A549 (cell line): ENCODE results near the gene SETBP1. TPM values are rescaled to one million over a fixed set of nuclear protein-coding genes. Genes with fewer than 3 reads are reported as not detected.

Experiments
- ATAC-seq, 2 experiments: fragments of 200-7000 bp in 1 of 2; fragments of >200 bp in 1 of 2; cut with Nextera tagmentation in 1 of 2; cut with Tn5 transposase in 1 of 2; 3 replicates each; pipeline versions ENCODE4 v1.8.0 to v1.9.1; 2018 to 2020; ENCODE audit warnings: mild to moderate bottlenecking in 1 of 2, moderate library complexity in 1 of 2
- CTCF ChIA-PET: fragments of 300-600 bp; sonication (Branson Sonifier 250); formaldehyde crosslinking; extraction: SDS; loops from one replicate; lab custom pipeline; 2021; ENCODE audit warnings: antibody characterized with exemption, inconsistent platforms; lab: Yijun Ruan, JAX
- POLR2A ChIA-PET: fragments of 350-600 bp; formaldehyde crosslinking; extraction: SDS; loops from one replicate; lab custom pipeline; 2021; ENCODE audit warnings: antibody characterized with exemption, inconsistent platforms; lab: Yijun Ruan, JAX
- DNase-seq, 2 experiments: peaks; one replicate each; pipeline versions ENCODE4 v3.0.0 to v3.0.0-alpha.2; 2011 to 2016; ENCODE audit warnings: low read depth in 1 of 2, low spot score in 1 of 2
- FAIRE-seq: peaks from 2 replicates; lab custom pipeline; 2011; peaks lifted over from hg19 to GRCh38; lab: Jason Lieb, UNC
- H3K27ac ChIP-seq, 2 experiments: fragments of >200 bp; sonication (Bioruptor Twin); formaldehyde crosslinking; 3 replicates each; pipeline ENCODE4 v1.5.1; 2016 to 2017
- H3K4me1 ChIP-seq: fragments of >200 bp; sonication (Bioruptor Twin); formaldehyde crosslinking; 3 replicates; pipeline ENCODE4 v1.6.1; 2016
- H3K4me2 ChIP-seq: fragments of >200 bp; sonication (Bioruptor Twin); formaldehyde crosslinking; 3 replicates; pipeline ENCODE4 v1.6.1; 2016
- H3K4me3 ChIP-seq: fragments of >200 bp; sonication (Bioruptor Twin); formaldehyde crosslinking; 3 replicates; pipeline ENCODE4 v1.5.1; 2016
- H3K9me3 ChIP-seq: fragments of >200 bp; sonication (Bioruptor Twin); formaldehyde crosslinking; 3 replicates; pipeline ENCODE4 v1.6.1; 2016
- ATOH8 ChIP-seq: fragments of 250-450 bp; sonication (Bioruptor Pico); IDR thresholded peaks from 2 replicates; pipeline ENCODE4 v1.5.0; 2020; ENCODE audit warnings: low read depth, mild to moderate bottlenecking, moderate library complexity
- CBX2 ChIP-seq: fragments of 200-600 bp; sonication (generic); IDR thresholded peaks from 2 replicates; pipeline ENCODE4 v1.6.1; 2016; ENCODE audit warnings: low read depth, mild to moderate bottlenecking, borderline replicate concordance
- CBX8 ChIP-seq: fragments of 200-600 bp; sonication (generic); IDR thresholded peaks from 2 replicates; pipeline ENCODE4 v1.6.1; 2016
- CEBPB ChIP-seq, 2 experiments: fragments of >200 bp in 1 of 2; sonication (Bioruptor Twin) in 1 of 2; formaldehyde crosslinking in 1 of 2; IDR thresholded peaks; 2 replicates each; pipeline ENCODE4 v1.6.1; 2012 to 2016
- CHD2 ChIP-seq: fragments of 150-350 bp; IDR thresholded peaks from 2 replicates; pipeline ENCODE4 v1.6.1; 2014; ENCODE audit warnings: low read length; ENCODE audit not compliant: partially characterized antibody
- E2F6 ChIP-seq: IDR thresholded peaks from 2 replicates; pipeline ENCODE4 v1.6.1; 2012; ENCODE audit warnings: low read depth, borderline replicate concordance
- FOSL2 ChIP-seq, 2 experiments: fragments of 450-650 bp in 1 of 2; fragments of >200 bp in 1 of 2; sonication (Bioruptor Twin) in 1 of 2; formaldehyde crosslinking; IDR thresholded peaks; 2 replicates each; pipeline versions ENCODE4 v1.5.0 to v1.6.1; 2016 to 2020; ENCODE audit warnings: mild to moderate bottlenecking in 1 of 2, moderate library complexity in 1 of 2
- JUN ChIP-seq, 2 experiments: fragments of >200 bp; sonication (Bioruptor Twin); formaldehyde crosslinking; IDR thresholded peaks; 2 replicates in 1 of 2; 3 replicates in 1 of 2; pipeline ENCODE4 v1.6.1; 2016 to 2017
- JUNB ChIP-seq: fragments of >200 bp; sonication (Bioruptor Twin); formaldehyde crosslinking; IDR thresholded peaks from 2 replicates; pipeline ENCODE4 v1.6.1; 2016
- KDM1A ChIP-seq: fragments of 200-600 bp; sonication (generic); IDR thresholded peaks from 2 replicates; pipeline ENCODE4 v1.6.1; 2016; ENCODE audit warnings: low read depth, mild to moderate bottlenecking
- KDM5A ChIP-seq: fragments of 200-600 bp; sonication (generic); IDR thresholded peaks from 2 replicates; pipeline ENCODE4 v1.6.1; 2016; ENCODE audit warnings: antibody characterized with exemption, mild to moderate bottlenecking
- NFE2L2 ChIP-seq: fragments of 150-350 bp; conservative IDR thresholded peaks from 2 replicates; pipeline ENCODE4 v1.6.1; 2014; ENCODE audit warnings: low read length
- NR3C1 ChIP-seq: fragments of >200 bp; sonication (Bioruptor Twin); formaldehyde crosslinking; IDR thresholded peaks from 3 replicates; pipeline ENCODE4 v1.6.1; 2017
- POLR2AphosphoS2 ChIP-seq: conservative IDR thresholded peaks from 2 replicates; pipeline ENCODE4 v1.6.1; 2012; ENCODE audit warnings: low read length, improper control_type of control experiment, inconsistent platforms
- RAD21 ChIP-seq, 2 experiments: fragments of >200 bp in 1 of 2; sonication (Bioruptor Twin) in 1 of 2; formaldehyde crosslinking in 1 of 2; IDR thresholded peaks in 1 of 2; conservative IDR thresholded peaks in 1 of 2; 2 replicates in 1 of 2; 3 replicates in 1 of 2; pipeline ENCODE4 v1.6.1; 2012 to 2018; ENCODE audit warnings: inconsistent platforms in 1 of 2
- RARB ChIP-seq: fragments of 250-450 bp; sonication (Bioruptor Pico); IDR thresholded peaks from 2 replicates; pipeline ENCODE4 v1.8.0; 2021; ENCODE audit warnings: mild to moderate bottlenecking, moderate library complexity
- REST ChIP-seq: fragments of 200-600 bp; sonication (generic); IDR thresholded peaks from 2 replicates; pipeline ENCODE4 v1.6.1; 2016; ENCODE audit warnings: antibody characterized with exemption, mild to moderate bottlenecking, moderate library complexity
- RFX5 ChIP-seq: fragments of 450-650 bp; IDR thresholded peaks from 2 replicates; pipeline ENCODE4 v1.7.1; 2014; ENCODE audit warnings: antibody characterized with exemption, mild to moderate bottlenecking, moderate library complexity
- RNF2 ChIP-seq: fragments of 200-600 bp; sonication (generic); IDR thresholded peaks from 2 replicates; pipeline ENCODE4 v1.6.1; 2016; ENCODE audit warnings: low read depth, mild to moderate bottlenecking, antibody characterized with exemption, moderate library complexity, borderline replicate concordance
- SMC3 ChIP-seq: fragments of >200 bp; sonication (Bioruptor Twin); formaldehyde crosslinking; IDR thresholded peaks from 3 replicates; pipeline ENCODE4 v1.6.1; 2018; ENCODE audit warnings: inconsistent platforms
- SREBF2 ChIP-seq: fragments of 450-650 bp; IDR thresholded peaks from 2 replicates; pipeline ENCODE4 v1.6.1; 2014; ENCODE audit warnings: mild to moderate bottlenecking, moderate library complexity
- TP53 ChIP-seq: fragments of 250-450 bp; sonication (Bioruptor Pico); IDR thresholded peaks from 2 replicates; pipeline ENCODE4 v1.5.0; 2021; ENCODE audit warnings: mild to moderate bottlenecking, moderate library complexity
- USF2 ChIP-seq: fragments of 450-650 bp; IDR thresholded peaks from 2 replicates; pipeline ENCODE4 v1.6.1; 2014; ENCODE audit warnings: antibody characterized with exemption
- ZNF302 ChIP-seq: fragments of 250-450 bp; sonication (Bioruptor Pico); IDR thresholded peaks from 2 replicates; pipeline ENCODE4 v1.9.0; 2021; ENCODE audit warnings: inconsistent platforms, mild to moderate bottlenecking, moderate library complexity
- ZSCAN20 ChIP-seq: fragments of 250-450 bp; sonication (Bioruptor Pico); IDR thresholded peaks from 2 replicates; pipeline ENCODE4 v1.8.0; 2022; ENCODE audit warnings: mild to moderate bottlenecking, moderate library complexity
- WGBS: methylation state at CpG from one replicate; pipeline ENCODE4 v1.1.6; 2017; ENCODE audit errors: missing lambda C conversion rate; 5-methylcytosine and 5-hydroxymethylcytosine counted together
- polyA plus RNA-seq, 4 experiments: library from polyadenylated mRNA; depleted of rRNA in 3 of 4; stranded (reverse); fragments of >200 nt; fragmentation: RNase III in 1 of 4; extraction: RNeasy Plus Mini Kit Qiagen cat#74134 plus additional on column Dnase treatment in 1 of 4; gene quantifications; 2 replicates in 3 of 4; 3 replicates in 1 of 4; pipeline ENCODE4 v1.2.3, GENCODE V29; 2011 to 2017
- TF ChIP-seq, protein P1 (sequence below): IDR thresholded peaks from 2 replicates; pipeline ENCODE4 v1.6.1; 2012
- TF ChIP-seq, protein P2 (sequence below): fragments of >200 bp; sonication (Bioruptor Twin); formaldehyde crosslinking; IDR thresholded peaks from 2 replicates; pipeline ENCODE4 v1.6.1; 2016

SETBP1 gene
- polyA plus RNA-seq, 2 of the 4 experiments (the other 2 are of a cell fraction): 0.50 to 1.9 TPM

DNA sequence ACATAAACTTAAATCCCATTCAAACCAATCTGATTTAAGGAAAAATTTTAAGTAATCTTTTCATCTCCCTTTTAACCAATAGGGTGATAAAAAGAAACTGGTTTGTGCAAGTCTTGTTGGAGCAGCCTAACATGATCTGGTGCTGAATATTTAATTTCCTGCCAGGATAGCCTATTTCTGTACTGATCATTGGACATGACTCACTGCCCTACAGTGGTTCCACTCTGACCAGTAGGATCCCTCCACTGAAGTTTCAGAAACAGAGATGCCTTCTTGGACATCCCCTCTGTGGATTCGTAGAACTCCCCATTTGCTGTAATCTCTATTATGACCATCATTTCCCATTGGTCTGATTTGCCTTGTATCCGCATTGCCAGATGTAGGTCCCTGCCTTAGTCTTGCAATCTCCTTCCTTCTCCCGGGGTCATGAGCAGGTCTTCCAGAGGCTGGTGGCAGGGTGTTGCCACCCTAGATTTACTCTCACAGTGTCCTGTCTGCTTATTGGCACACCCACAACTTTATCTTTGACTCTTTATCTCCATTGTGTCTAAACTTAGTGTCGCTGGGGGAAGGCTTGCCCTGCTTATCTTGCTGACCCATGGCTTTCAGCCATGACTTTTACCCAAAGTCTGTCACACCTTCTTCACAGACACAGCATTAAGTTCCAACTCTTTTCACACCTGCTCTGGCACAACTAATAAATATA, 12.3 kb upstream of the SETBP1 start:
- no peak for ATAC-seq
- WGBS: 52% methylated on average over 4 of the region's 4 CpGs
- FAIRE-seq: no peak

GRCh38 chr18:44671914-44672313, 8.8 kb upstream of the SETBP1 start:
- no peak overlapping the region for H3K27ac ChIP-seq
- TF ChIP-seq RNF2 (no peak), ZNF302 (no peak), RFX5 (no peak), ATOH8 (no peak)
- TF ChIP-seq, all 56 proteins: peak for 0
- ChIA-PET POLR2A (no interaction called here), CTCF (interaction anchor here (0.6 kb wide), 1 partner anchor 253 kb away, joined by 3 read pairs; no protein-coding TSS in a partner anchor)
- Histone ChIP-seq H3K4me1 (no peaks in the 10 kb centered on the region), H3K9me3 (no peaks in the 10 kb centered on the region), H3K4me2 (no peak overlapping the region), H3K4me3 (no peak overlapping the region)
- ATAC-seq (no peak), DNase-seq (no peak), FAIRE-seq (no peak)
- WGBS: 26% methylated on average over 2 of the region's 2 CpGs

More for the DNA sequence above, 12.3 kb upstream of the SETBP1 start:
- Histone ChIP-seq H3K9me3 (no peaks in the 10 kb centered on the region), H3K4me2 (no peak overlapping the region), H3K27ac (no peak overlapping the region), H3K4me1 (no peaks in the 10 kb centered on the region), H3K4me3 (no peak overlapping the region)
- ChIA-PET POLR2A (no interaction called here), CTCF (no interaction called here)
- TF ChIP-seq, protein P1, sequence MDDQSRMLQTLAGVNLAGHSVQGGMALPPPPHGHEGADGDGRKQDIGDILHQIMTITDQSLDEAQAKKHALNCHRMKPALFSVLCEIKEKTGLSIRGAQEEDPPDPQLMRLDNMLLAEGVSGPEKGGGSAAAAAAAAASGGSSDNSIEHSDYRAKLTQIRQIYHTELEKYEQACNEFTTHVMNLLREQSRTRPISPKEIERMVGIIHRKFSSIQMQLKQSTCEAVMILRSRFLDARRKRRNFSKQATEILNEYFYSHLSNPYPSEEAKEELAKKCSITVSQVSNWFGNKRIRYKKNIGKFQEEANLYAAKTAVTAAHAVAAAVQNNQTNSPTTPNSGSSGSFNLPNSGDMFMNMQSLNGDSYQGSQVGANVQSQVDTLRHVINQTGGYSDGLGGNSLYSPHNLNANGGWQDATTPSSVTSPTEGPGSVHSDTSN: no peak
- TF ChIP-seq USF2: no peak
- no peak for TF ChIP-seq SMC3
- TF ChIP-seq KDM1A: no peak
- no peak for TF ChIP-seq CEBPB (IDR thresholded peaks at IDR 0.05)
- TF ChIP-seq CHD2: no peak
- TF ChIP-seq SREBF2: no peak
- TF ChIP-seq RFX5: no peak
- no peak for TF ChIP-seq FOSL2 (IDR thresholded peaks at IDR 0.05)
- TF ChIP-seq FOSL2 (CRISPR knock-in tag; IDR thresholded peaks at IDR 0.05): no peak
- no peak for TF ChIP-seq JUN (IDR thresholded peaks at IDR 0.05)
- TF ChIP-seq ZNF302: no peak
- TF ChIP-seq, protein P2, sequence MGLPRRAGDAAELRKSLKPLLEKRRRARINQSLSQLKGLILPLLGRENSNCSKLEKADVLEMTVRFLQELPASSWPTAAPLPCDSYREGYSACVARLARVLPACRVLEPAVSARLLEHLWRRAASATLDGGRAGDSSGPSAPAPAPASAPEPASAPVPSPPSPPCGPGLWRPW: no peak
- no peak for TF ChIP-seq RARB (CRISPR knock-in tag)
- TF ChIP-seq NR3C1: no peak
- no peak for DNase-seq

DNA sequence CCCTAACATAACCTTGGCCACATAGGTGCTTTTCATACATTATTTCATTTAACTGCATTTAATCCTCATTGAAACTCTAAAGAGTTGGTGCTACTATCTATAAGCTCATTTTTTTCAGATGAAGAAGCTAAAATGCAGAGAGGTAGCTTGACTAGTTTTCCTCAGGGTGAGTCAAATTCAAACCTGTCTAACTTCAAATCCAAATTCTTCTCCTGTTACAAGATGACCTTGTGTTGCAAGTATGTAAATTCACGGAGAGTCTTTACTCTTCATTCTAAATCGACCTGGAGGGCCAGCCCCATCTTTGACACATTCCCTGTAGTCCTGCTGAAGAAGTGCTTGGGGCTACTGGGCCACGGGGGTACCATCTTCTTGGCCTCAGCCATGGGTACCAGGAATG, 8.2 kb upstream of the SETBP1 start:
- ATAC-seq: no peak
- POLR2A ChIA-PET: no interaction called here
- no peak overlapping the region for H3K4me3 ChIP-seq
- no peak overlapping the region for H3K4me2 ChIP-seq
- no peaks in the 10 kb centered on the region for H3K4me1 ChIP-seq
- CTCF ChIA-PET: no interaction called here
- FAIRE-seq: no peak
- DNase-seq: no peak
- H3K9me3 ChIP-seq: no peaks in the 10 kb centered on the region
- 33% methylated on average over 3 of the region's 3 CpGs for WGBS
- H3K27ac ChIP-seq: no peak overlapping the region
- TF ChIP-seq, protein P2: no peak
- TF ChIP-seq CHD2 (no peak), JUNB (no peak), CBX8 (no peak), TP53 (CRISPR knock-in tag) (no peak), JUN (IDR thresholded peaks at IDR 0.05) (no peak), CBX2 (no peak), REST (no peak), E2F6 (no peak), ZSCAN20 (CRISPR knock-in tag) (no peak), POLR2AphosphoS2 (no peak), KDM5A (no peak), NFE2L2 (no peak), RAD21 (conservative IDR thresholded peaks at IDR 0.05 in 1 of 2, IDR thresholded peaks at IDR 0.05 in 1 of 2) (no peak)
